Measurements from ENCODE around the gene STOML3. TPM values are rescaled to one million over a fixed set of nuclear protein-coding genes. Genes with fewer than 3 reads are reported as not detected.

The STOML3 gene
- total and polyA plus RNA-seq, 2 of the 4 experiments (the other 2 are of a cell fraction), result not detected

DNA sequence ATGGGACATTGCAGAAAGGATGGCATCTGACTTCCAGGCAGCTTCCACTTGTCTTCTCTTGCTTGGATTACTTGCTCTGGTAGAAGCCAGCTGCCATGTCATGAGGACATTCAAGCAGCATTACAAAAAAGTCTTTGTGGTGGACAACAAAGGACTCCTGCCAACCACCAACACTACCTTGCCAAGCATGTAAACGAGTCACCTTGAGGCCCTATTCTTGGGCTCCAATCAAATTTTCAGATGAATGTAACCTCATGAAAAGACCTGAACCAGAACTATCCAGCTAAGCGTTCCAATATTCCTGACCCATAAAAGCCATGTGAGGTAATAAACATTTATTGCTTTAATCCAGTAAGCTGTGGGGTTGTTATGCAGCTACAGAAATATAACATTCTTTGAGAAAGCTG is 34.8 kb upstream of the STOML3 start:
- no peak overlapping the region for H3K4ac ChIP-seq (ENCODE audit: low read depth, low read length)
- BruUV-seq (replicated peaks), result no TSS peak
- H4K20me1 ChIP-seq (ENCODE audit: insufficient read depth, low read length), result no peaks in the 10 kb centered on the region
- dilution Hi-C loops (cut with HindIII; ENCODE audit: low sequenced_read_pairs, unreplicated experiment), result no loop called here
- peaks cover 3 to 6% of the 10 kb centered on the region in 2 experiments for H3K79me1 ChIP-seq (ENCODE audit: low read depth in 1 of 2, low read length in 2 of 2)
- no peak overlapping the region for H2BK20ac ChIP-seq (ENCODE audit: low read depth, low read length)
- ChIA-PET CTCF (no interaction called here), POLR2A (ENCODE audit: unreplicated experiment) (no interaction called here)
- no peak for DNase-seq
- H3K4me2 ChIP-seq (ENCODE audit: low read depth, low read length), result no peak overlapping the region
- ATAC-seq (ENCODE audit: low read depth), result no peak
- H2AK9ac ChIP-seq (replicated peaks; ENCODE audit: low read depth, low read length, poor library complexity), result no peak overlapping the region
- H4K91ac ChIP-seq (ENCODE audit: insufficient read depth, low read depth, low read length), result no peak overlapping the region
- H2BK15ac ChIP-seq (ENCODE audit: low read depth, low read length), result no peak overlapping the region
- peaks cover 12% of the 10 kb centered on the region for H3K36me3 ChIP-seq (ENCODE audit: control insufficient read depth, insufficient read depth, low read length)
- H3K4me1 ChIP-seq (ENCODE audit: control insufficient read depth, insufficient read depth, low read length), result peaks cover 4% of the 10 kb centered on the region
- H3K9me3 ChIP-seq (ENCODE audit: control insufficient read depth, insufficient read depth, low read length), result no peaks in the 10 kb centered on the region
- no peak overlapping the region for H2AFZ ChIP-seq (replicated peaks; ENCODE audit: low read length, poor library complexity)
- no peak overlapping the region for H4K8ac ChIP-seq (ENCODE audit: low read depth in 2 of 2, low read length in 2 of 2)
- H3K4me3 ChIP-seq (ENCODE audit: insufficient read depth, low read depth, low read length), result no peak overlapping the region
- no peak overlapping the region for H2BK120ac ChIP-seq (ENCODE audit: low read depth, low read length)
- H4K5ac ChIP-seq (ENCODE audit: low read depth, low read length), result no peak overlapping the region
- no peak overlapping the region for H2BK5ac ChIP-seq (ENCODE audit: low read depth, low read length, poor library complexity, severe bottlenecking)
- H2AK5ac ChIP-seq (ENCODE audit: low read depth, low read length), result no peak overlapping the region
- no peak overlapping the region for H3K23ac ChIP-seq (ENCODE audit: low read depth, low read length)
- in situ Hi-C loops (cut with MboI; ENCODE audit: low sequenced_read_pairs), result no loop called here
- no peak overlapping the region for H3K9ac ChIP-seq (ENCODE audit: low read depth, low read length)
- no CpG with 5 or more reads among the region's 2 CpGs for WGBS, 2 experiments (ENCODE audit: extremely low coverage in 2 of 2, insufficient read length in 1 of 2)
- no peak overlapping the region for H3K18ac ChIP-seq (ENCODE audit: low read depth, low read length)
- intact Hi-C loops (cut with micrococcal nuclease), result no loop called here
- no peaks in the 10 kb centered on the region for H3K27me3 ChIP-seq (ENCODE audit: control insufficient read depth, insufficient read depth, low read length)
- no peak overlapping the region for H3K27ac ChIP-seq (ENCODE audit: insufficient read depth, low read length)
- H3K9me1 ChIP-seq (ENCODE audit: insufficient read depth, low read length), result no peaks in the 10 kb centered on the region; the same call in 1 of the 2 replicates
- TF ChIP-seq SMC3 (IDR thresholded peaks at IDR 0.05; ENCODE audit: low read depth, low read length), result no peak
- TF ChIP-seq MXI1 (IDR thresholded peaks at IDR 0.05; ENCODE audit: borderline replicate concordance, low read depth, low read length), result no peak
- TF ChIP-seq RAD21 (IDR thresholded peaks at IDR 0.05; ENCODE audit: low read length), result no peak
- TF ChIP-seq FOS (IDR thresholded peaks at IDR 0.05; ENCODE audit: low read depth, low read length), result no peak
- TF ChIP-seq MAZ (IDR thresholded peaks at IDR 0.05; ENCODE audit: borderline replicate concordance, low read depth, low read length), result no peak
- TF ChIP-seq MAFK (IDR thresholded peaks at IDR 0.05; ENCODE audit: low read depth, low read length), result no peak
- TF ChIP-seq RFX5 (IDR thresholded peaks at IDR 0.05; ENCODE audit: low read depth, low read length), result no peak
- TF ChIP-seq, protein P1, sequence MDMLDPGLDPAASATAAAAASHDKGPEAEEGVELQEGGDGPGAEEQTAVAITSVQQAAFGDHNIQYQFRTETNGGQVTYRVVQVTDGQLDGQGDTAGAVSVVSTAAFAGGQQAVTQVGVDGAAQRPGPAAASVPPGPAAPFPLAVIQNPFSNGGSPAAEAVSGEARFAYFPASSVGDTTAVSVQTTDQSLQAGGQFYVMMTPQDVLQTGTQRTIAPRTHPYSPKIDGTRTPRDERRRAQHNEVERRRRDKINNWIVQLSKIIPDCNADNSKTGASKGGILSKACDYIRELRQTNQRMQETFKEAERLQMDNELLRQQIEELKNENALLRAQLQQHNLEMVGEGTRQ (IDR thresholded peaks at IDR 0.05; ENCODE audit: low read depth, low read length), result no peak
- TF ChIP-seq CHD1 (IDR thresholded peaks at IDR 0.05; ENCODE audit: low read depth, low read length), result no peak
- no peak for TF ChIP-seq RCOR1 (IDR thresholded peaks at IDR 0.05; ENCODE audit: insufficient replicate concordance, low read length)
- TF ChIP-seq POLR2A (IDR thresholded peaks at IDR 0.05; ENCODE audit: low read depth, low read length), result no peak
- TF ChIP-seq CEBPB (IDR thresholded peaks at IDR 0.05; ENCODE audit: low read depth, low read length), result no peak
- TF ChIP-seq ELK1 (IDR thresholded peaks at IDR 0.05; ENCODE audit: borderline replicate concordance, low read depth, low read length), result no peak
- H3K56ac ChIP-seq (ENCODE audit: extremely low read depth, insufficient read depth, low read length), result no peak overlapping the region
- H3K14ac ChIP-seq (replicated peaks; ENCODE audit: low read depth, low read length), result no peak overlapping the region

Measured in IMR-90 (cell line).